G401 (cell line): Measurements from ENCODE around the gene EPHB3. TPM values are rescaled to one million over a fixed set of nuclear protein-coding genes. Genes with fewer than 3 reads are reported as not detected.

Experiments used
- DNase-seq: peaks from one replicate; pipeline ENCODE4 v3.0.0-alpha.2; 2015; ENCODE audit warnings: low spot score
- in situ Hi-C: cut with HindIII; loops from 2 replicates; pipeline ENCODE4 v1.10.0; 2016; ENCODE audit warnings: low sequenced_read_pairs, mixed read lengths
- total RNA-seq: library from RNA; depleted of rRNA; stranded (reverse); fragments of >200 nt; shearing (Covaris generic); gene quantifications from 2 replicates; pipeline ENCODE4 v1.2.3, GENCODE V29; 2014

Gene EPHB3
- total RNA-seq, 1 experiment from 2014 or later: 2.8 TPM

- in situ Hi-C loops: no loop called here
- peak; percentile 67 for DNase-seq
These were observed 31.0 kb downstream of the EPHB3 start for GRCh38 chr3:184592371-184593219.

DNA sequence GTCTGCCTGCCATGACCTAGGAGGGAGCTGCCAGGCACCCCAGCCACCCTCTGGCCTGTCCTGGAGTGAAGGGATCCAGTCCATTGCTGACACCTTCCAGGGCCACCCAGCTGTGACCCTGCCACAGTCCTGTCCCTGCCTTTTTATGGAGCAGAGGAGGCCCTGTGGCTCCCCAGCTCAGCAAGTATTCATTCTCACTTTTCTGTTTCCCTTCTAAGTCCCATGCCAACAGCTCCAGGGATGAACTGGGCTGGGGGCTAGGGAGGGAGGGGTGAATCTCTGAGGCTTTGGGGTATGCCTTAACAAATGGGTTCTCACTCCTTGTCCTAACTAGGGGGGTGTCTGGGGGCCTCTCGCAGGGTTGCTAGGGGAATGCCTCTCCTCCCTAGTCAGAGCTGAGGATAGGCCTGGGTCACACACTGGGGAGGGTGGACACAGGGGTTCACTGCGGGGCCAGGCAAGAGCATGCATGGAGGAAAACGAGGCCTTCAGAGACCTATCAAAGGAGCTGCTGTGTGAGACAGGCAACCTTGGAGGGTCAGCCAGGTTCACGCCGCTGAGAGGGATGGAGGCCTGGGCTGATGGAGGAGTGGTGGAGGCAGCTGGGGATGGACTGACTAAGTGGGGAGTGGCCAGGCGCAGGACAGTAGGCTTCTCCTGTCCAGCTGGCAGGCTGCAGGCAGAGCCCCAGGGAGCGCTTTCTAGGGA lies 31.8 kb downstream of the EPHB3 start:
- in situ Hi-C loops: no loop called here

DNA sequence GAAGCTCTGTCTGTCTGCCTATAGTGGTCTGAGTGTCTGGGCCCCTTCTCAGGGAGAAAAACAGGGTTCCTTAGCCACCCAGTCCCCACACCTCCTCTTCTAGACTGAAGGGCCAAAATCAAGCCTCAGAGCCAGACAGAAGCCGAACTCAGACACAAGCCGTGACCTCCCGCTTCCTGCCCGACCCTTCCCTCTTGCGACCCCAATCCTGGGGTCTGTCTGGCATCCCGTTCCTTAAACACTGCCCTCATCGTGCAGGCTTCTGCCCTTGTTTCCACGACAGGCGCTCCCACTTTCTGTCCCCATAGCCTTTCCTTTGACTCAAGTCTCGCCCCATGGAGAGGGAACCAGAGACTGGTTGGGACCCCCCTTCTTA lies 32.3 kb downstream of the EPHB3 start:
- DNase-seq: no peak
- in situ Hi-C loops: no loop called here

More for the DNA sequence above, 31.8 kb downstream of the EPHB3 start:
- no peak for DNase-seq

DNA sequence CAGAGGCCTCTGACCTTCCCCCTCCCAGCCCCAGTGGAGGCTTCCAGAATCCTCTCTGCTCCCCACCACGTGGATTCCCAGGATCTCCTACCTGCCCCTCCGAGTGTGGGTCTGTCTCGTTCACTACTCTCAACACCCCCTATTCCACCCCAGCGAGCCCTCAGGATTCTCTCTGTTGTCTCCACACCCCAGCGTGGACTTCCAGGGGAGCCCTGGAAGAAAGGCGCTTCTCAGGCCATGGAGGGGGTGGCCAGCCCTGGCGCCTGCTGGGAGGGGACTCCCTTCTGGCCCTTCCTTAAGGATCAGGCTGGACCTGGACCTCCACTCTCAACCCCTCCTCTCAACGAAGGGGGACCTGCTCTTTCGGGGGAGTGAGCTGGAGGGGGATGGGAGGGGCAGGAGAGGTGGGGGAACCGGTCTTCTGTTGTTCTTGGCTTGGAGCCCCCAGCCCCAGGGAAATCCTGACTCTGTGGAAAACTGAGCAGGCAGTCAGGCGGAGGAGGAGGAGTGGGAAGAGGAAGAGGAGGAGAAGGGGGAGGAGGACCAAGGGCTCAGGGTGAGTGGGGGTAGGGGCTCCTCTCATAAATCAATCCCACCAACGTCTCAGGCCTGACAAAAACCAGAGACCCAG lies 32.9 kb downstream of the EPHB3 start:
- no peak for DNase-seq
- in situ Hi-C loops: no loop called here

- no peak for DNase-seq
- in situ Hi-C loops: no loop called here
These were observed 34.1 kb downstream of the EPHB3 start for GRCh38 chr3:184595726-184596125.

GRCh38 chr3:184596233-184596632 lies 34.6 kb downstream of the EPHB3 start:
- no peak for DNase-seq
- in situ Hi-C loops: no loop called here

DNA sequence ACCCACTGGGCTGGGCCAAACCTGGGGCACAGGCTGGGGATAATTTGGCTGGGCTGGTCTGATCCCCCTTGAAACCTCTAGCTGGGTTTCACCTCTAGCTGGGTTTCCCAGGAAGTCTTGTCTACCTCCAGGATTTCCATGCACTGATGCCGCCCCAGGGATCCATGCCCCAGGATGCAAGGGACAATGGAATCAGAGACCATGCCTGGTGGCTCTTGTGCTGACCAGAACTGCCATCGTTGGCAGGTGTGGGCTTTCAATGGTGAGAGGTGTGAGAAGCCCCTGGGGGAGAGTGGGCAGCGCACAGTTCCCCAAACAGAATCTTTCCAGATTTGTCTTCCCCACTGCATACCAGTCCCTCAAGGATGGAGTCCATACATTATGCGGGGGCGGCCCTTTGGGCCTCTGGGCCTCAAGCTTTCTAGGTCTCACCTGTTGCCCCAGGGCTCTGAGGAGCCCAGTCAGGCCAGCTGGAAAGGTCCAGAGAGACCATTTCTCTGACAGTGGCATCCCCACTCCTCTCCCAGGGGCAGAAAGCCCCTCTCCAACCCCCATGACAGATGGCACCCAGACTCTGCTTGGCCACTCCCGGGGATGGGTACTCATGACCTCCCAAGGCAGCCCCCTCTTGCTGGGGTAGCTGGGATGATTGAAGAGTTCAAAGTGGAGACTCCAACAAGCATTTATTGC lies 35.4 kb downstream of the EPHB3 start:
- in situ Hi-C loops: no loop called here

DNA sequence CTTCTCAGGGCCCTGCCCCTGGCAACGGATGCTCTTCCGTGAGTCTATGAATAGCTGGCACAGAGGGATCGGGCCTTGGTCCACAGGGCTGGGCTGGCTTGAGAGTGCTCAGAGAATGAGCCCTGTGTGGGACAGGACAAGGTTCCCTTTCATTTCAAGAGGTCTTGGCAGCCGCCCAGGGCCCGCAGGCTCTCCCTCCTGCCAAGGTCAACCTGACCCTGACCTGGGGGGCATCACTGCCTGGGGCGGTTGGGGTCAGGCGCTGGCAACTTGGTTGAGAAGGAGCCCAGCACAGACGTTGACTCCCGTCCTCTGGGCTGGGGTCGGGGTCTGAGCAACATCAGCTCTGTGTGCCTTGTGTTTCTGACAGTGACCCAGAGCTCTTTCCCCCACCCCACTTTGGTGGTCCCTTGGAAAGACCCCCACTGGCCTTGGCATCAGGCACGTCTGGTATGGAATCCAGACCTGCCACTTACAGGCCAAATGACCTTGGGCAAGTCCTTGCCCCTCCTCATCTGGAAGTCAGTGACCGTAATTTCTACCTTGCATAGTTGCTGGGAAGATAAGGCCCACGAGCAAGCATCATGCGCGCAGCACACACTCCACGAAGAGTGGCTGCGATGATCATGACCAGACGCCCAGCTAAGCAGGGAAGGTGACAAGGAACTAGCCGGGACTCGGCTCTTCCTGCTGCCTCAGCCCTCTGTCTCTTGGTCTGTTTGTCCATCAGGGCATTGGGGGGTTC lies 36.4 kb downstream of the EPHB3 start:
- no peak for DNase-seq
- in situ Hi-C loops: no loop called here

More for the DNA sequence above, 35.4 kb downstream of the EPHB3 start:
- DNase-seq: no peak

DNA sequence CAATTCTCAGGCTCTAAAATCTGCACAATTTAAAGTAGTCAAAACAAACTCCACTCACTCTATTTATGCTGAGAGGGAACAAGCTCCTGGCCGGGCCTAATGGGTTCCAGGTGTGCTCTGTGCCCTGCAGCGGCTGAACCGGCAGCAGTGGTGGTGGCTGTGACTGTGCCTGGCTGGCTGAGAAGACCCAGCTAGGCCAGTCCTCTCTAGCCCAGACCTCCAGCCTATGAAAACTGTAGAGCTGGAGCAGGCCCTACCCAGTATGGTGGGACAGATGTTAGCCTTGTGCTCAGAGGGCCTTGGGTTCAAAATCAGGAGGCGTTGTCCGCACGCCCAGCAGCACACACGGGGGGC lies 37.0 kb downstream of the EPHB3 start:
- in situ Hi-C loops: no loop called here

GRCh38 chr3:184599143-184599542 lies 37.6 kb downstream of the EPHB3 start:
- DNase-seq: no peak
- in situ Hi-C loops: no loop called here

More for the DNA sequence above, 37.0 kb downstream of the EPHB3 start:
- DNase-seq: no peak

DNA sequence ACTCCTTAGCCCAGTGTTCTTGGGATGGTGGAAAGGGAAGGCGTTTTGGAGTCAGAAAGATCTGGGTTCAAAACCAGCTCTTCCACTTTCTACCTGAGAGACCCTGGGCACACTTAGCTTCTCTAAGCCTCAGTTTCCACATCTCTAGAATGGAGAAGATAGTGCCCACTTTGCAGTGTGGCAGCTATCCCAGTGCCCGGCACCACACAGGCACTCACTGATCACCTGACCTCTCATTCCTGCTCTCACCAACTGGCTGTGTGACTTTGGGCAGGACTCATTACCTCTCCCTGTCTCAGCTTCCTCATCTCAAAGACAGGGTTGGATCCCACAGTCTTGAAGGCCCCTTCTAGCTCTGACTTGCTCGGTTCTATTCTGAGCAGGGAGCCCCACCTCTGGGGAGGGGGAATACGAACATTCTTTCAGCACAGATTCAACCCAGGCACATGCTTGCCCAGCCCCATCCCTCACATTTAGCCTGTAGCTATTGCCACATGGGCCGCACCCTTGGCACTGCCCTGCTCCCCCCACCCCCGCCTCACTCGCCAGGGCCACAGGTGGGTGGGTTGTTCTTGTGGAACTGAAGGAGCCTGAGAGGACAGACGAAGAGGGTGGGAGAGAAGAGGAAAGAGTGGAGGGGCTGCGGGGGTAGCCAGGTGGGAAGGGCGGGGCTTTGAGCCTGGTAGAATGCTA lies 39.2 kb downstream of the EPHB3 start:
- DNase-seq: no peak
- in situ Hi-C loops: no loop called here

DNA sequence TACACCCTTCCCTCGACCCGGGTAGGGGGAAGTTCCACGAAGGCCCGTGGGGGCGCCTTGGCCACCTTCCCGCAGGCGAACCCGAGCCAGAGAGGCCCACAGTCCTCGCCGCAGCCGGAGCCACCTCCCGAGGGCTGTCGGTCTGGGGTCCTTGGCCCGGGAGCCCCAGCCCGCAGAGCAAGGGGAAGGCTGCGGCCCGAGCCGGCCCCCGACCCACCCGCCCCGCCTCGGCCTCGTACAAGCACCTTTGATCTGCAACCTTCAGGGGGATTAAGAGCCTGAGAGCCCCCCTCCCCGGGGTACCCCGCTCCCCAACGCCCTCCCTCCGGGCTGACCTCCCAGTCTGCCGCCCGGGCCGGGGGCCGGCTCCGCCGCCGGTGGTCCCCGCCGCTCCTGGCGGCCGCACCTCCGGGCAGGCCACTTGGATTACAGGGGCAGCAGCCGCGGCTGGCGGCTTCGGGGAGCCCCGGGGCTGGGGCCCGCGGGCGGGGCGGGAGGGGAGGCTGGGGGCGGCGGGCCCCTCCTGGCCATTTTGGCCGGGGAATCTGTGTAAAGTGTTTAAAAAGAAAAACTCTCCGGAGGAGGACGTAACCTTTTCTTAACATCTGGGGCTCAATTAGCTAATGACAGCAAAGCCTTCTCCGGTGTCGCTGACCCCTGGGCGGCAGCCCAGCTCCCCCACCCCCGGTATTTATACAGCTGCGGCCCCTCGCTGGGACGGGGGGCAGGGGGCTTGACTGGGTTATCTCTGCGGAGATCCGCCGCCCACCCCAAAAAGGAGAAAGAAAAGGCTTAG lies 40.2 kb downstream of the EPHB3 start:
- DNase-seq: no peak
- in situ Hi-C loops: no loop called here

DNA sequence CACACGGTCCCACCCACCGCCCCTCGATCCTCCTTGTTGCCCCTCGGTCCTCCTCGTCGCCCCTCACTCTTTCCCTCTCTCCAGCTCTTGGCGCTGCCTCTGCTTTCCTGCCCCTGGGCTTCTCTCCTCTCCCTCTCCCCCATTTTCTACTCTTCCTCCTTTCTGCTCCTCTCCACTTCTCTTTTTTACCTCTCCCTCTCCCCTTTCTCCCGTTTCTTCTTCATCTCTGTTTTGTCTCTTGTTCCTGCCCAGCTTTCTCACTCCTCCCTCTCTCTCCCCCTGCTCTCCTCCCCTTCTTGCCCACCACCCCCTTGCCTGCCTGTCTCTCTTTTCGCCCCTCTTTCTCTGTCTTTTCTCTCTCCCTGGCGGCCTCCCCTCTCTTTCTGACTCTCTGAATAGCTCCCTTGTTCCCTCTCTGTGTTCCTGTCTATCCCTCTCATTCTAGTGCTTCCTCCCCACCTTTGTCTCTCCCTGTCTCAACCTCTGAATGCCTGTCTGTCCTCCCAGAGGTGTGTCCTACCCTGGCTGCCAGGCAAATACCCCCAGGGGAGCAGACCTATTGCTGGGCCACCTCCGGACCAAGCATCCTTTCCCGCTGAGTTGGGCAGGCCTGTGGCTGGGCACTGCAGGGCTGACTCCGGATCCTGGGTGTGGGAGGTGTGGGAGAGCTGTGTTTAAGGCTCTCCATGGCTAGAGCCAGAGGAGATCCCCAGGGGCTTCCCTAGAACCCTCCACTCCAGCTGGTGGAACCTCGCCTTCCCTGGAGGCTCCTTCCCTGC lies 41.0 kb downstream of the EPHB3 start:
- no peak for DNase-seq
- in situ Hi-C loops: no loop called here

DNA sequence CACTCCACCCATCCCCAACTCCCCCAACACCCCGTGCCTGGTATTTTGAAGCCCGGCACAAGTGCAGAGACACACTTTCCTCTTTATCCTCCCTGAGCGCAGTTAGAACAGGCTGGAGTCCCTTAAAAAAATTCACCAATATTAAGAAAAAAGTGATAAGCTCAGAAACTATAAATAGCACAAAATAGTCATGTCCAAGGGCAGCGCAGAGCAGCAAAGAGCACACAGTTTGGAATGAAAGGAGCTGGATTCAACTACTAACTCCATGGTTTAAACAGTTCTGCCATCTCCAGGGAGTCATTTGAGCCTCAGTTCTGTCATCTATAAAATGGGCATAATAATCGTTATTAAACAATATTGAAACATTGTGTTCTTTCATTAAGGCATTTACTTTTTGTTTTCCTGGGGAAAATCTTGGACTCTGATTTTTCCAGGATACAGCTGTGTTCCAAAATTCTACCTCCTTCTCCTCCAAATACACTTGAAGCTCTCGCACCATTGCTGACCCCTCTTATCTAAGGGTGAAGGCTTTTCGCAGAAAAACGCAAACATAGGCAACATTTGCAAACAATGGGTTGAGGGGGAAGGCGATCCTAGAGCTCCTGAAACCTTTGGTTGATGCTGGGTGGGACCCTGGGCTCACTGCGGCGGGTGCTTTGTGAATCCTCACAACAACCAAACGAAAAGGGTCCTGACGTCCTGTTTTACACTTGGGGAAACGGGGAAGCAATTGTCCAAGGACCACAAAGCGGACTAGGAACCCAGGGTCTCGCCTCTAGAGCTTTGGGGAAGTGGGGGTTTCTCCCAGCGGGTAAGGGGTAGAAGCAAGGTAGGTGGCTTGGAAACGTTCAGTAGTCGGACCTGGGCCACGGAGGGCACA lies 41.8 kb downstream of the EPHB3 start:
- in situ Hi-C loops: no loop called here
- DNase-seq: no peak

- in situ Hi-C loops: no loop called here
- no peak for DNase-seq
These were observed 42.5 kb downstream of the EPHB3 start for GRCh38 chr3:184604039-184604601.
